ENCODE results near the gene TASOR2.

The TASOR2 gene

GRCh38 chr10:5640501-5640900, 44.1 kb upstream of the TASOR2 start:
- Mint-ChIP-seq H3K4me1 (peaks cover 43% of the 10 kb centered on the region), H3K27ac (no peak overlapping the region), H3K9me3 (no peaks in the 10 kb centered on the region), H3K4me3 (no peak overlapping the region), H3K27me3 (ENCODE audit: low read depth) (no peaks in the 10 kb centered on the region), H3K36me3 (ENCODE audit: low read depth) (peaks cover 40% of the 10 kb centered on the region)
- TF ChIP-seq CTCF (IDR thresholded peaks at IDR 0.05; ENCODE audit: unreplicated experiment in 3 of 3): no peak

- H3K4me3 Mint-ChIP-seq: no peak overlapping the region
- no peak for TF ChIP-seq CTCF (IDR thresholded peaks at IDR 0.05; ENCODE audit: unreplicated experiment in 3 of 3)
- no peaks in the 10 kb centered on the region for H3K9me3 Mint-ChIP-seq
- H3K27ac Mint-ChIP-seq: peak overlapping the region in 1 of 3 experiments; percentile 99
- no peaks in the 10 kb centered on the region for H3K27me3 Mint-ChIP-seq (ENCODE audit: low read depth)
- peaks cover 44% of the 10 kb centered on the region for H3K4me1 Mint-ChIP-seq
- peaks cover 42% of the 10 kb centered on the region for H3K36me3 Mint-ChIP-seq (ENCODE audit: low read depth)
Measured at GRCh38 chr10:5641501-5641900, 43.1 kb upstream of the TASOR2 start.

- Mint-ChIP-seq H3K4me1 (peaks cover 41% of the 10 kb centered on the region), H3K27ac (peak overlapping the region; percentile 94 to 99 (median 98)), H3K36me3 (ENCODE audit: low read depth) (peaks cover 51% of the 10 kb centered on the region), H3K4me3 (peak overlapping the region in 1 of 3 experiments; percentile 54), H3K27me3 (ENCODE audit: low read depth) (no peaks in the 10 kb centered on the region), H3K9me3 (no peaks in the 10 kb centered on the region)
- TF ChIP-seq CTCF (IDR thresholded peaks at IDR 0.05; ENCODE audit: unreplicated experiment in 3 of 3): no peak
Measured at GRCh38 chr10:5643346-5644067, 41.1 kb upstream of the TASOR2 start.

GRCh38 chr10:5644930-5645329, 39.7 kb upstream of the TASOR2 start:
- no peaks in the 10 kb centered on the region for H3K27me3 Mint-ChIP-seq (ENCODE audit: low read depth)
- peak overlapping the region; percentile 30 to 99 (median 68) for H3K27ac Mint-ChIP-seq
- H3K4me1 Mint-ChIP-seq: peaks cover 41% of the 10 kb centered on the region
- H3K4me3 Mint-ChIP-seq: no peak overlapping the region
- peaks cover 55% of the 10 kb centered on the region for H3K36me3 Mint-ChIP-seq (ENCODE audit: low read depth)
- no peaks in the 10 kb centered on the region for H3K9me3 Mint-ChIP-seq
- no peak for TF ChIP-seq CTCF (IDR thresholded peaks at IDR 0.05; ENCODE audit: unreplicated experiment in 3 of 3)

- peaks cover 58% of the 10 kb centered on the region for H3K36me3 Mint-ChIP-seq (ENCODE audit: low read depth)
- H3K27me3 Mint-ChIP-seq (ENCODE audit: low read depth): no peaks in the 10 kb centered on the region
- no peaks in the 10 kb centered on the region for H3K9me3 Mint-ChIP-seq
- no peak overlapping the region for H3K4me3 Mint-ChIP-seq
- peaks cover 41% of the 10 kb centered on the region for H3K4me1 Mint-ChIP-seq
- no peak for TF ChIP-seq CTCF (IDR thresholded peaks at IDR 0.05; ENCODE audit: unreplicated experiment in 3 of 3)
- H3K27ac Mint-ChIP-seq: peak overlapping the region; percentile 72 to 99 (median 91)
Measured at GRCh38 chr10:5645375-5645774, 39.3 kb upstream of the TASOR2 start.

Measured in nephron (organoid).